Caco-2 (cell line): Measurements from ENCODE around the gene HOXB2. TPM values are rescaled to one million over a fixed set of nuclear protein-coding genes. Genes with fewer than 3 reads are reported as not detected.

Experiments
- BruUV-seq: library from RNA; stranded (reverse); fragments of 400-500 nt; replicated peaks from 2 replicates; lab custom pipeline; 2021; lab: Mats Ljungman, UMichigan
- CTCF ChIA-PET: fragments of 300-600 bp; sonication (Branson Sonifier 250); formaldehyde crosslinking; loops from one replicate; lab custom pipeline; 2022; ENCODE audit warnings: antibody characterized with exemption; lab: Charles Lee
- POLR2A ChIA-PET: fragments of 300-600 bp; sonication (Branson Sonifier 250); formaldehyde crosslinking; loops from one replicate; lab custom pipeline; 2022; ENCODE audit warnings: antibody characterized with exemption; lab: Charles Lee
- DNase-seq, 2 experiments: peaks; one replicate each; pipeline versions ENCODE4 v3.0.0 to v3.0.0-alpha.2; 2020 to 2022
- H3K27me3 ChIP-seq: replicated peaks from 2 replicates; pipeline ENCODE4 v1.6.0; 2011; ENCODE audit warnings: low read length; ENCODE audit not compliant: control insufficient read depth, insufficient read depth
- H3K36me3 ChIP-seq: 2 replicates; pipeline ENCODE4 v1.5.1; 2011; ENCODE audit warnings: low read length; ENCODE audit not compliant: control insufficient read depth, insufficient read depth
- H3K4me1 ChIP-seq: fragments of 250-450 bp; sonication (Bioruptor Pico); 2 replicates; pipeline ENCODE4 v1.5.1; 2020; ENCODE audit warnings: mild to moderate bottlenecking
- H3K4me3 ChIP-seq: 2 replicates; pipeline ENCODE4 v1.5.1; 2011; ENCODE audit warnings: low read depth, mild to moderate bottlenecking, control low read depth, low read length
- H3K9me3 ChIP-seq: fragments of 250-450 bp; sonication (Bioruptor Pico); 2 replicates; pipeline ENCODE4 v1.5.1; 2020; ENCODE audit warnings: mild to moderate bottlenecking, moderate library complexity
- H3K27ac Mint-ChIP-seq: one replicate; pipeline ENCODE4 v1.8.0; 2022; ENCODE audit warnings: mixed read lengths; ENCODE audit not compliant: unreplicated experiment
- H3K27me3 Mint-ChIP-seq: one replicate; pipeline ENCODE4 v1.8.0; 2022; ENCODE audit warnings: mixed read lengths; ENCODE audit not compliant: insufficient read depth, unreplicated experiment
- H3K36me3 Mint-ChIP-seq: one replicate; pipeline ENCODE4 v1.8.0; 2022; ENCODE audit warnings: mild to moderate bottlenecking, mixed read lengths; ENCODE audit not compliant: insufficient read depth, unreplicated experiment
- H3K4me1 Mint-ChIP-seq: one replicate; pipeline ENCODE4 v1.8.0; 2022; ENCODE audit warnings: low read depth, mixed read lengths; ENCODE audit not compliant: unreplicated experiment
- H3K4me3 Mint-ChIP-seq: one replicate; pipeline ENCODE4 v1.8.0; 2022; ENCODE audit warnings: mild to moderate bottlenecking, moderate library complexity, mixed read lengths; ENCODE audit not compliant: unreplicated experiment
- H3K9me3 Mint-ChIP-seq: one replicate; pipeline ENCODE4 v1.8.0; 2022; ENCODE audit warnings: mixed read lengths; ENCODE audit not compliant: unreplicated experiment
- CTCF ChIP-seq, 2 experiments: fragments of 200-600 bp in 1 of 2; IDR thresholded peaks; 1 replicate in 1 of 2; 2 replicates in 1 of 2; pipeline versions ENCODE4 v1.5.1 to v1.8.0; 2011 to 2022; ENCODE audit warnings: antibody characterized with exemption in 1 of 2, control low read depth in 1 of 2, inconsistent platforms in 1 of 2, low read depth in 1 of 2, low read length in 1 of 2, mild to moderate bottlenecking in 1 of 2, moderate library complexity in 1 of 2; ENCODE audit not compliant: insufficient read depth in 1 of 2, severe bottlenecking in 1 of 2, unreplicated experiment in 1 of 2
- intact Hi-C: fragments of 100-400 bp; cut with micrococcal nuclease; formaldehyde crosslinking; loops from one replicate; pipeline ENCODE4 v1.10.0; 2022; ENCODE audit not compliant: unreplicated experiment
- total RNA-seq: library from RNA; stranded (reverse); gene quantifications from 2 replicates; pipeline ENCODE4 v1.2.3, GENCODE V29; 2022

HOXB2 gene
- total RNA-seq, 1 experiment from 2014 or later, result 1.1 TPM

- CTCF ChIA-PET, result interaction anchor here (0.6 kb wide), 2 partner anchors 11 to 1035 kb away, joined by 3 read pairs; no protein-coding TSS in a partner anchor
Measured at GRCh38 chr17:48590607-48591161, 45.8 kb upstream of the HOXB2 start.

GRCh38 chr17:48589831-48590606, 45.1 kb upstream of the HOXB2 start, which contains the start of gene HOXB3:
Gene HOXB3, minus strand, starts transcription at chr17:48590241. Its CDS starts 37,767 bp downstream, at chr17:48552474.
- no TSS peak for BruUV-seq
- H3K4me3 ChIP-seq, result peak within 1 kb of the TSS; percentile 20
- intact Hi-C loops, result no loop called here
- peaks cover 20% of the 10 kb centered on the region for H3K4me1 ChIP-seq
- CTCF ChIA-PET, result interaction anchor here (0.6 to 1.5 kb wide), 5 partner anchors 10 to 1036 kb away, joined by 3 to 5 read pairs (median 3); no protein-coding TSS in a partner anchor
- DNase-seq, result peak; percentile 57 to 87
- H3K36me3 Mint-ChIP-seq, result no peaks in the 10 kb centered on the region
- H3K27me3 Mint-ChIP-seq, result peaks cover 28% of the 10 kb centered on the region
- no peaks in the 10 kb centered on the region for H3K9me3 ChIP-seq
- peaks cover 10% of the 10 kb centered on the region for H3K4me1 Mint-ChIP-seq
- peak within 1 kb of the TSS; percentile 66 for H3K4me3 Mint-ChIP-seq
- H3K36me3 ChIP-seq, result no peaks in the 10 kb centered on the region
- H3K9me3 Mint-ChIP-seq, result no peaks in the 10 kb centered on the region
- POLR2A ChIA-PET, result interaction anchor here (0.6 kb wide), 1 partner anchor 36 kb away, joined by 17 read pairs; the partner anchor contains the start of gene HOXB9
- peaks cover 12% of the 10 kb centered on the region for H3K27me3 ChIP-seq
- H3K27ac Mint-ChIP-seq, result no peak within 1 kb of the TSS
- TF ChIP-seq CTCF (IDR thresholded peaks at IDR 0.05; ENCODE audit: insufficient read depth in 1 of 2, low read depth in 1 of 2, low read length in 1 of 2, severe bottlenecking in 1 of 2, unreplicated experiment in 1 of 2), result no peak

More at GRCh38 chr17:48590607-48591161, 45.8 kb upstream of the HOXB2 start:
- Histone ChIP-seq H3K9me3 (no peaks in the 10 kb centered on the region), H3K4me1 (peaks cover 15% of the 10 kb centered on the region), H3K27me3 (peaks cover 12% of the 10 kb centered on the region), H3K4me3 (no peak overlapping the region), H3K36me3 (no peaks in the 10 kb centered on the region)
- H3K9me3 Mint-ChIP-seq, result no peaks in the 10 kb centered on the region
- H3K36me3 Mint-ChIP-seq, result no peaks in the 10 kb centered on the region
- intact Hi-C loops, result no loop called here
- no peak for DNase-seq
- peak overlapping the region; percentile 66 for H3K4me3 Mint-ChIP-seq
- BruUV-seq, result TSS peak; percentile 89
- H3K27ac Mint-ChIP-seq, result no peak overlapping the region
- TF ChIP-seq CTCF (IDR thresholded peaks at IDR 0.05; ENCODE audit: insufficient read depth in 1 of 2, low read depth in 1 of 2, low read length in 1 of 2, severe bottlenecking in 1 of 2, unreplicated experiment in 1 of 2), result no peak
- peaks cover 27% of the 10 kb centered on the region for H3K27me3 Mint-ChIP-seq
- H3K4me1 Mint-ChIP-seq, result peaks cover 5% of the 10 kb centered on the region
- POLR2A ChIA-PET, result interaction anchor here (0.6 kb wide), 1 partner anchor 36 kb away, joined by 17 read pairs; the partner anchor contains the start of gene HOXB9

GRCh38 chr17:48589060-48589830, 44.3 kb upstream of the HOXB2 start:
- peaks cover 17% of the 10 kb centered on the region for H3K4me1 Mint-ChIP-seq
- Histone ChIP-seq H3K4me1 (peaks cover 21% of the 10 kb centered on the region), H3K9me3 (no peaks in the 10 kb centered on the region), H3K4me3 (peak overlapping the region; percentile 20), H3K27me3 (peaks cover 12% of the 10 kb centered on the region), H3K36me3 (no peaks in the 10 kb centered on the region)
- intact Hi-C loops, result no loop called here
- CTCF ChIA-PET, result interaction anchor here (0.9 to 2.8 kb wide), 6 partner anchors 10 to 253 kb away, joined by 3 to 13 read pairs (median 3); no protein-coding TSS in a partner anchor
- no peak for DNase-seq
- no peak for TF ChIP-seq CTCF (IDR thresholded peaks at IDR 0.05; ENCODE audit: insufficient read depth in 1 of 2, low read depth in 1 of 2, low read length in 1 of 2, severe bottlenecking in 1 of 2, unreplicated experiment in 1 of 2)
- H3K27me3 Mint-ChIP-seq, result peaks cover 31% of the 10 kb centered on the region
- no peak overlapping the region for H3K27ac Mint-ChIP-seq
- BruUV-seq, result TSS peak; percentile 69
- POLR2A ChIA-PET, result no interaction called here
- no peaks in the 10 kb centered on the region for H3K36me3 Mint-ChIP-seq
- no peaks in the 10 kb centered on the region for H3K9me3 Mint-ChIP-seq
- peak overlapping the region; percentile 66 for H3K4me3 Mint-ChIP-seq
